NCI-H748 (cell line): ENCODE measurements around the gene GLT1D1.

ENCODE experiments used
- DNase-seq: peaks from one replicate; lab custom pipeline; 2025; ENCODE audit not compliant: unreplicated experiment; lab: John Stamatoyannopoulos, UW

Gene GLT1D1

DNA sequence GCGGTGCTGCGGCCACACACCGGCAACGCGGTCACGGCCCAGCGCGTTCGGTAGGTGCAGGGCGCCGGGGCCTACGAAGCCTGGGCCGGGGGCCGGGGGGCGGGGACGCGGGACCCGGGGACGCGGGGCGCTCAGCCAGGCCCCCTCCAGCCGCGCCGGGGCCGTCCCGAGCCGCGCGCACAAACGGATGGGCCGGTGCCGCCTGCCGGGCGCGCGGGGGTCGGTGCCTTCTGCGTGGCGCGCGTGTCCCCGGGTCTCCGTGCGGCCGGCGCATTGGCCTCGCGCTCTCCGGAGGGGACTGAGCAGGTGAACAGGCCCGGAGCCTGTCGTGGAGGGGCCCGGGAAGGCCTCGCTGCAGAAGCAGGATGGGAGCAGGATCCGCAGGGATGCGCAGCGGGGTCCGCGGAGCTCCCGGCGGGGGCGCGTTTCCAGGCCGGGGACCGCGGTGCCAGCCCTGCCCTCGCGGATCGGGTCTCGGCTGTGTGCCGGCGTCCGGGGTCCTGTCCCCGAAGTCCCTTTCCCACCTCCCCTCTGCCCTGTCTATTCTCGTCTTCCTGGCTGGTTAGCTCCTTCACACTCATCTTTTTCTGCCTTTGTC is 421 bp downstream of the GLT1D1 start:
- peak; percentile 66 for DNase-seq

DNA sequence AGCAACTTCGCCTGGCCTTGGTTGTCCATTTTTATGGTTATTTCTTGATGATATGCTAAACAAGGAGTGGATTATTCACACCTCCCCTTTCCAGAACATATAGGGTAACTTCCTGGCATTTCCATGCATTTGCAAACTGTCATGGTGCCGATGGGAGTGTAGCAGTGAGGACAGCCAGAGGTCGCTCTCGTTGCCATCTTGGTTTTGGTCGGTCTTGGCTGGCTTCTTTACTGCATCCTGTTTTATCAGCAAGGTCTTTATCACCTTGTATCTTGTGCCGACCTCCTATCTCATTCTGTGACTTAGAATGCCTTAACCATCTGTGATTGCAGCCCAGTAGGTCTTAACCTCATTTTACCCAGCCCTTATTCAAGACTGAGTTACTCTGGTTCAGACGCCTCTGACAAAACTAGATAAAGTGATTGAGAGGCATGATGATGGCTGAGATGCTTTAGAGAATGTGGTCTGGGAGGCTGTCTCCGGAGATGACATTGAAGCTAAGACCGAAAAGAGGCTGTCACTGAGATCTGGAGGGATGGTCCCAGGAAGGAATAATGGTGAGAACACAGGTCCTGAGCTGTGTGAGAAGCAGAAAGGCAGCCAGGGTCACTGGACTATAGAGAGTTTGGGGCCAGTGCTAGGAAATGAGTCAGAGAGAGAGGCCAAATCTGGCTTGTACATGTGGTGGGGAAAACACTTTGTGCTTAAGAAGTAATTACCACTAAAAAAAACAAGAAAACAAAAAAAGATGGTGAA is 2.9 kb downstream of the GLT1D1 start:
- DNase-seq: no peak

GRCh38 chr12:128856791-128857078 is 3.5 kb downstream of the GLT1D1 start:
- DNase-seq: no peak

GRCh38 chr12:128857133-128857763 is 4.0 kb downstream of the GLT1D1 start:
- DNase-seq: no peak

DNA sequence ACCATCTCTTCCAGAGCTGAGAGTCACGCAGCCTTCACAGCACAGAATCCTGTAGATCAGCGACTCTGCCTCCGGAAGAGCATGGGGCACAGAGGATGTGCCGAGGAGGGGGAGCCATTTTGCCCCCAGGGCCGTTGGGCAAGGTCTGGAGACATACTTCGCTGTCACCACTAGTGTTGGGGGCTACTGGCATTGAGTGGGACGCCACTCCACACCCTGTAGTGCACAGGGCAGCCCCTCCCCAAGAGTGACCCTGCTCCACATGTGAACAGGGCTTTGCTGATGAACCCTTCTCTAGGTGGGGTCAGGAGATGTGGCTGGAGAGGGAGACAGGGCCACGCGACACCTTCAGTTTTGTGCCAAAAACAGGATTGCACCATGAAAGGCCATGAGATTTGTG is 6.0 kb downstream of the GLT1D1 start:
- no peak for DNase-seq

- DNase-seq: no peak
Observed at GRCh38 chr12:128861226-128862016, 8.1 kb downstream of the GLT1D1 start.

DNA sequence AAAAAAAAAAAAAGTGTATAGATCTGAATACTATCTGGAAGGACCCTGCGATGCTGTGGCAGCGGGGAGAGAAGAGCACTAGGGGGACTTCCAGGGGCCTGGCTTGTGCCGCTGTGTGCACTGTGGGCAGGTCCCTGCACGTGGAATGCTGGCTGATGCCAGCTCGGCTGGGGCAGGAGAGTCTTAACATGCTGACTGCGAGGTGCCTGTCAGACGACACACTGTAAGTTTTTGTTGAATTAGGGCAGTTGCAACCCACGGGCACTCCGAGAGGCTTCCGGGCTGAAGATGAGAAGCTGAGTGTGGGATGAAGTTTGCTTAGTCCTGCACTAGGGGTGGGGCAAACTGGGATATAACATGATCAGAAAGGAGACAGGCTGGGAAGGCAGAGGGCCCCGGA is 10.7 kb downstream of the GLT1D1 start:
- DNase-seq: no peak

DNA sequence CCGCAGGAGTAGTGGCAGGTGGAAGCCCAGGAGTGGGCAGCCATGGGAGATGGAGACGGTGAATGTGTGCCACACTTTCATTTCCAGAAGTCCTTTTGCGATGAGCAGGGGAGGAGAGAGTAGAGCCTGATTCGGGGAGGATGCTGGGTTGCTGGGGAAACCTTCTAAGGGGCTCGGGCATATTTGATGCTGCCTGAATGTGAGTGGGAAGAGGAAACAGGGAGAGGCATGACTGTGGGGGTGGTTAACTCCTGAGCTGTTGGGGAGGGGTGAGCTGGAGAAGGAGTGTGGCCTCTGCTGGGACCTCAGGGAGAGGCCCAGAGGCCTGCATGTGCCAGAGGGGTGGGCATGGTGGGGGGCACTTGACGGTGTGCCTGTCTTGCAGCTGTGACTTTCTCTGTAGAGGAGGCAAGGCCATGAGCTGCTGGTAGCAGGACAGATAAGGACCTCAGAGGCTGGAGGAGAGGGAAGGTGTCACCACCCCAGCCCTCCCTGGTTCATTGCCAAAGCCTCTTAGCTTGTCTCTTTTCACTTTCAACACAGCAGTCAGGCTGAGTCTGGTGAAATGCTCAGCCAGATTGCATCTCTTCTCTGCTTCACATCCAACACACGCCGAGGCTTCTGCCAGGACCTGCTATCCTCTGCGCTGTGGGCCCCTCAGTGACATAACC is 11.4 kb downstream of the GLT1D1 start:
- DNase-seq: no peak

GRCh38 chr12:128867466-128867865 is 14.2 kb downstream of the GLT1D1 start:
- no peak for DNase-seq

DNA sequence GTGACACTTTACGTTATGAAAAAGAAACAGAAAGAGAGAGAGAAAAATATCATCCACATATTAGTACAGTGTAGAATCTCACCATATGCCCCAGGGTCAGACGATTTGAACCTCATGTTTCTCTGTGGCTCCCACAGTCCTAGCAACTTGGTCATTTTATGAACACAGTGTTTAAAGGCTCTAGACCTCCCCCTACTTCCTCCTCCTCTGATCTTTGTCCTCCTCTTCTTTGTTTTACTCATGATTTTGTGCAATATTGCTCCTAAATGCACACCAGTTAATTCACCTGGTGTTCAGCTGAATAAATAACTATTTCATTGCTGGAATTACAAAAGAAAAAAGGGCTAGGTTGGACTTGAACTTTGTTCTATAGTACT is 18.2 kb downstream of the GLT1D1 start:
- DNase-seq: no peak

DNA sequence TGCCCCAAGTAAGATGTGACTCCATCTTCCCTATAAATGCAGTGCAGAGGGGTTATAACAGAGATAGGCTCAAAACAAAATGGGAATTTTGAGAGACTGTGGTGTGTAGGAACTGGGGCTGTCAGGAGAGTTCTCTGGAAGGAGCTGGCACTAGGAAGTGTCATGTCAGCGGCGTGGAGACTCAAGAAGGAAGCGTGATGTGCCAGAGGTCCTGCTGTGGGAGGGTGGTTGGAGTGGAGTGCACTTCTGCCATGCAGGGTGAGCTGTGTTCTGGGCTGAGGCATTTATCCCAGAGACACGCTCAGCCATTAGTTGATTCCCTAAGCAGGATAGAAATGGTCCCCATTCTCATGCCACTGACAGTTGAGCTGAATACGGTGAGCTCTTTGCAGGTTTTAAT is 19.0 kb downstream of the GLT1D1 start:
- no peak for DNase-seq

DNA sequence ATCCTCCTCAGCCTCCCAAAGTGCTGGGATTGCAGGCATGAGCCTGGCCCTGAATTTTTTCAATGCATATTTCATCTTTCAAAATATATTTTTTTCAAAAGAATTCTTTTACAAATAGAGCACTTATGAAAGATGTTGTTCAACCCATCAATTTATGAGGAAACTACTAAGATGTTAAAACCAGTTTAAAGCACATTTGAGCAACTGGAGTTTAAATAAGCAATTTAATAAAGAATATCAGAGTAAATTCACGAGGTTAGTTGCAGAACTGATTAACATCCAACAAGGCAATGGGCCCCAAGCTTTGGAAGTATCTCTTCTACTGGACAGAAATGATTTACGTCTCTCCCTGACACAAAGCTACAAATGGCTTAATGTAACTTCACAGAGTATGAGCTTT is 23.3 kb downstream of the GLT1D1 start:
- DNase-seq: no peak

DNA sequence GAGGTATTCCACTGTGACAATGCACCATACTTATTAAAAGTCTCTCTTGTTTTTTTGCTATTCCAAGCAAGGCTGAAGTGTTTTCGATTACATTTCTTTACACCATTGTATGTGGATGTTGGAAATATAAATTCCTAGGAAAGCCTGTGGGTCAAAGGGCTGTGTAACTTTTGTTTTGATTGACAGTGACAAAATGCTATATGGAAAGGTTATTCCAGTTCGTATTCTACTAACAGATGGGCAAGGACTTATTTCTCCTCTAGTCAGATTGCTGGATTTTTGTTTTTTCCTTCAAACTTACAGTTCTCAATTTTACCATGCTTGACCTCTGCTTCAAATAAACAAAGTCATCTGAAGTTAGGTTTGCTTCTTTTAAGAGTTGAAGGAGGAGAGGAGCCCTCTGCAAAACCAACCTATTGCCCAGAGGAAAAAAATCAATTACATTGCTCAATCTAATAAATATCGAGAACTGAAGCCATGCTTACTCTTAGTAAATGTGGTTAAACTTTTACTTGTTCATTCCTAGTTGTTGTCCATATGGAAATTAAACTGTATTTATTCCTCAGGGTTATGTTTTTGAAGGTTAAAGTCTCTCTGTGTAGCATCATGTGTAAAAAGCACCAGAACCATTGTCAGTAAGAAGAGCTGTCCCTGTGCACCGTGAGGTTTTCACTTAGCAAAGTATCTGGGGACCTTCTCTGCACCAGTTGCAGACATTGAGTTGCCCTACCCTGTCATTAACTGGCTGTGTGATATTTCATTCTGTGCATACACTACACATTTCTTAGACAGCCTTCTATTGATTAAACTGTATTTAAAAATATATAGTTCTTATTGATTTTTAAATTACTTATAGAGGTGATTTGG is 26.9 kb downstream of the GLT1D1 start:
- no peak for DNase-seq

DNA sequence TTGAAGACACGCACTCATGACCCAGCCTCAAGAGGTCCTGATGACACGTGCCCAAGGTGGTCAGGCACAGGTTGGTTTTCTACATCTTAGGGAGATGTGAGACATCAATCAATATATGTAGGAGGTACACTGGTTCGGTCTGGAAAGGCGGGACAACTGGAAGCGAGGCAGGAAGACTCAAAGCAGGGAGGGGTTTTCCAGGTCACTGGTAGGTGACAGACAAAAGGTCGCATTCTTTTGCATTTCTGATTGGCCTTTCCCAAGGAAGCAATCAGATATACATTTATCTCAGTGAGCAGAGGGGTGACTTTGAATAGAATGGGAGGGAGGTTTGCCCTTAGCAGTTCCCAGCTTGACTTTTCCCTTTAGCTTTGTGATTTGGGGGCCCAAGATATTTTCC is 38.6 kb downstream of the GLT1D1 start:
- DNase-seq: no peak

DNA sequence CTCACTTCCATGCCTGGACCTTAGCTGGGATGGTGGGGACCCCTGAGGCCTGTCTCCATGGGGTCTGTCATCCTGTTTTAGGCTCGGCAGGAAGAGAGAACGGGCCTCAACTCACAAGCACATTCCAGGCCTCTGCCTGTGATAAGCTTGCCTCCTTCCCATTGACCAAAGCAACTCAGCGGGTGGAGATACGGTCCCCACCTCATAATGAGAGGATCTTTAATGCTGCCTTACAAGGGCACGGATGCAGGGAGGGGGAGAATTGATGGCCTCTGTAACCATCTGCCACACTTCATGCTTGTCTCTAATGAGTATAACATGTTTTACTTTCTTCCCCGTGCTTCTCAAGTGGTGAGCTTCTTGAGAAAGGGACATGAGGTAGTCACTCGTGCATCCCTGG is 50.0 kb downstream of the GLT1D1 start:
- DNase-seq: no peak

DNA sequence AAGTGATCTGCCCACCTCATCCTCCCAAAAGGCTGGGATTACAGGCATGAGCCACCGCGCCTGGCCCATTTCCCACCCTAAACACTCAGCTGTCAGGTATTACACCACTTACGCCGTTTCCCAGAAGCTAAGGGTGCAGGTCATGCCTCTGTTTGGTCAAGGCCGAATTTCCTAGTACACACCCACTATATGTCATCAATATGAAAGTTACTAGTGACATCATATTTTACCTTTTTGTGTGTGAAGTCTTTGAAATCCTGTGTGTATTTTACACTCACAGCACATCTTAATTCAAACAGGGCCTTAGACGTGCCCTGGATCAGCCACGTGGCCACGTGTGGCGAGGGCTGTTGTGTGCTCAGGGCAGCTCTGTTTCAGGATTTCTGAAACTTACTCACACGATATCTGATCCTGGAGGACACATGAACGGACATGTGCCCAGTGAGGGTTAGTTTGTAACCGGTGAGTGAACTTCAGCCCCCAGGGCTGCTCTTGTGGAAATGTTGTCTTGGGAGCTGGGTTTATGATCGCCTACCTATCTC is 51.8 kb downstream of the GLT1D1 start:
- no peak for DNase-seq

- DNase-seq: no peak
Observed at GRCh38 chr12:128906485-128907137, 53.3 kb downstream of the GLT1D1 start.

- no peak for DNase-seq
Observed at GRCh38 chr12:128908254-128908653, 55.0 kb downstream of the GLT1D1 start.

DNA sequence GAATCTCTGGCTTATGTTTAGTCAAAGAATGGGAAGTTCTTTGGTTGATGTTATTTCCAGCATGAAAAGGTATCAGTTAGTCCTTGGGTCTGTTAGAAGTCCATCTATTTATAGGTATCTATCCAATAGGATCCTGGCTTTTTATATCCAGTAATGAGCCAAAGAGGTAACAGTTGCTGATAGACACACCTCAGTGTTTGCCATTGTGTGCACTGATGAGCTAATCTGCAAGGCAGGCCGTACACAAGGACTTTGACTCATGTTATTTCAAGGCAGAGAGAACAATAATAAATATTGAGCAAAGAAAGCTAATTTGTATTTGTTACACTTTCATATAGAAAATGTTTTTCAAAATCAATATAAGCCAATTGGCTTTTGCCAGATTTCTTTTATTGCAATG is 56.4 kb downstream of the GLT1D1 start:
- no peak for DNase-seq

DNA sequence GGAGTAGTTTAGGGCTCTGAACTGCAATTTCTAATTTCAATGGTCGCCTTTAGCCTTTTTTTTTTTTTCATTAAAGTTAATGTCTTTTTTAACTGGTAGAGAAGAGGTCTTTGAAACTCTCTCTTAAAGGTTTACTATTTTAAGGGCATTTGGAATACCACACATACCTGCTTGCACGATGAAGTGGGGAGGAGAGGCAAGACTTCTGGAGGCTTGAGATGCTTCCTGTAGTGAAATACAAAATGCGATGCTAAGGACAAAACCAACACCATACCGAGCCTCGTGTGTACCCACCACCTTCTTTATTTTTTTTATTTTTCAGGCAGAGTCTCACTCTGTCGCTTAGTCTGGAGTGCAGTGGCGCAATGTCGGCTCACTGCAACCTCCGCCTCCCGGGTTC is 57.4 kb downstream of the GLT1D1 start:
- no peak for DNase-seq
